Measurements from ENCODE around the gene SLC39A11.

Gene SLC39A11

GRCh38 chr17:72754513-72754912, 338.0 kb downstream of the SLC39A11 start:
- DNase-seq (ENCODE audit: low read depth in 2 of 2): no peak

DNA sequence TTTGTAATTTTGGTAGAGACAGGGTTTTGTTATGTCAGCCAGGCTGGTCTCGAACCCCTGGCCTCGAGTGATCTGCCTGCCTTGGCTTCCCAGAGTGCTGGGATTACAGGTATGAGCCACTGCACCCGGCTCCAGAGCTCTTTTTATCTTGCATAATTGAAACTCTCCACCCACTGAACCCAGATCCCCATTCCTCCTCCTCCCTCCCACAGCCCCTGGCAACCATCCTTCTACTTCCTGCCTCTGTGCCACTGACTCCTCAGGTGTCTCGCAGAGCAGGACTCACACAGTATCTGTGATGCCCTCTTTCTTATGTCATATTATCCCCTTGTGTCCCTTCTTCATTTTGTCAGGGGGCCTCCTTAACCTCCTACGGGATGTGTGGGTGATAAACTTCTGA, 340.7 kb downstream of the SLC39A11 start:
- DNase-seq (ENCODE audit: low read depth in 2 of 2): no peak

DNA sequence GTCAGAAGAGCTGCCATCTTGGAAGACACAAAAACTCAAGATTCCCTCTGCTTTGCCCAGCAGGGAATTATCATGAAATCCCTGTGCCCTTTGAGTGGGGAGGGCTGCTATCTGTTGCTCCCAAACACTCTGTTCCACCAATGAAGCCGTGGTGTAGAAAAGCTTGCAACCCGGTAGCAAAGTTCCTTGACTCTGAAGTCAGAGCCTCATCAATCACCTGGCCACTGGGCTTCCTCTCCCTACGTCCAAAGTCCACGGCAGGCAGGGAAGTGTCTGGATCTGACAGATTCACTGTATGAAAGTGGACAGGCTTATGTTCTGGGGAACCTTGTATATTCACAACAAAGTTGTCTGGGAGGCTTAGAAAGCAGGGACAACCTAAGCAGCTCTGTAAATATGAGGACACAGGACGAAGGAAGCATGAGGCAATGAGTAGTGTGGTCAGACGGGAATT, 343.3 kb downstream of the SLC39A11 start:
- DNase-seq (ENCODE audit: low read depth in 2 of 2): no peak

DNA sequence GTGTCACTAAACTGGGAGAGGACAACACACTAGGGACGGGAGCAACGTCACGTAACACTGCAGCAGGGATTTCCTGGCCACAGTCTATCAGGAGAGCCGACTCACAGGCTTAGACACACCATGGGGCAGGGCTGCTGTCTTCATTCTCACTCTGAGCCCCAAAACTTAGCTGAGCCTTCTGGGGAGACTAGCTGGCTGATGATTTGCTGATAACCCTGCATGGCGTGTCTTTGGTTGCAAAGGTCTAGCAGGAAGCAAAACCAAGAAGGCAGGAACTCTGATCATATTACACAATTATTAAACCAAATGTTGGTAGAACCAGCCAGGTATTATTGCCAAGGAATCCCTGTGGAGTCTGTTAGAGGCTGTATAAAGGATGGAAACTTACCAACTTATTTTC, 345.0 kb downstream of the SLC39A11 start:
- DNase-seq (ENCODE audit: low read depth in 2 of 2): no peak

DNA sequence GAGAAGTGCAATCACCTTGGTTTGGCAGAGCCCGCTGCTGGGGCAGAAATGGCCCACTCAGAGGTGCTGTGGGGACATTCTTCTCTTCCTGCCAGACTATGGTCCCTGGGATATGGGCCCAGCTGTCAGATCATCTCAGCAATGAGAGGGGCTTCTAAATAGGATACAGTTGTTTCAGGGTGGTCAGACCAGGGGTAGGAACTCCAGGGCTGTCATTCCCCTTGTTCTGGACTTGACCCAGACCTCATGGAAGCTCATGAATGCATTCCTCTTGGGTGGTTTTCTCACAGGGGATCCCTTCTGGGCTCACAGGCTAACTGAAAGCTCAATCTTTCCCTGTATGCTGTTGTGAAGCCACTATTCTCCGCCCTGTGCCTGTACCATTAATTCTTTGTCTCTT, 347.2 kb downstream of the SLC39A11 start:
- DNase-seq (ENCODE audit: low read depth in 2 of 2): no peak

- no peak for DNase-seq (ENCODE audit: low read depth in 2 of 2)
These were observed 349.4 kb downstream of the SLC39A11 start for GRCh38 chr17:72743037-72743467.

DNA sequence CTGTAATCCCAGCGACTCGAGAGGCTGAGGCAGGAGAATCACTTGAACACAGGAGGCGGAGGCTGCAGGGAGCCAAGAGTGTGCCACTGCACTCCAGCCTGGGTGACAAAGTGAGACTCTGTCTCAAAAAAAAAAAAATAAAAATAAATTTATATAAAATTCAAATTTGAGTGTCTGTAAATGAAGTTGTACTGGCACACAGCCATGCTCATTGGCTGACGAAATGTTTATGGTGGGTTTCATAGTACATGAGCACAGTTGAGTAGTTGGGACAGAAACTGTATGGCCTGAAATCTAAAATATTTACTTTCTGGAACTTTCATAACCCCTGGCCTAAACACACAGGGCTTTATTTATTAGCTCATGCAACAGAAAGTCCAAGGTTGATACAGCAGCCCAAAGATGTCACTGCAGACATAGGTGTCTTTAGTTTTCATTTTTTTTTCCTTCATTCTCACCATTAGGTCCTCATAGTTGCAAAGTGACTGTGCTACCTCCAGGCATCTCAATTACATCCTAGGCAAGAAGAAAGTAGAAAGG, 355.3 kb downstream of the SLC39A11 start:
- no peak for DNase-seq (ENCODE audit: low read depth in 2 of 2)

DNA sequence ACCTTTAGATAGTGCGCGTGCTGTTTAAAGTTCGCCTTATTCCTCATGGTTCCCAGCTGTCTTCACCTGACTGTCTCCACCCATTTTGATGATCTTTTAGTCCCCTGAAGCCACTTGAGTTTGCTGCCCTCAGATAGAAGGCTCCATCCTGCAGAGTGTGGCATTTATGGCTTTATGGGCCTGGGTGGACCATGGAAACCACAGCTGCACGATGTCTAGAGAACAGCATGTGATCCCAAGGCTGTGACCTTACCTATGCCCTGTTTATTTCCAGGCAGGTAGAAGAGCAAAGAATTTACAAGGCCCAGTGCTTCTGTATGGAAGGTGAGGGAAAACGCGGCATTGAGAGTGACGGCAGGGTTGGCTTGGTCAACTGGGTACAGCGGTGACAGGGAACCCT, 356.9 kb downstream of the SLC39A11 start:
- no peak for DNase-seq (ENCODE audit: low read depth in 2 of 2)

- no peak for DNase-seq (ENCODE audit: low read depth in 2 of 2)
These were observed 357.4 kb downstream of the SLC39A11 start for GRCh38 chr17:72735048-72735447.

DNA sequence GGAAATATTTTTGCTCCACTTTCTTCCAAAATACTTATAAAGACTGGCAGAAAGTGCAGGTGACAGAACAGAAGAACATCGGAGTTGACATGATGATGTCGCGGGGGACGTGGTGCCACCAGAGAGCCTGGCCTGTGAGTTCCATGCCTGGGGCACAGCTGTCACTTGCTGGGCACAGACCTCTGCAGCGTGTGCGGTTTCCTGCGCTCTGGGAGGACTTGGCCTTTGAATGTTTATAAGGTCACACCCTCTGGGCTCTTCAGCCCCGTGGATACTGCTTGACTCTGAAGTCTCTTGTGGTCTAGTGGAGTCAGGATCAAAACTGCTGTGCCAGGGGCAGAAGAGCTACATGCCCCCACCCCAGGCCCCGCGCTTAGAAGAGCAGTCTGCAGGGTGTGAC, 357.9 kb downstream of the SLC39A11 start:
- no peak for DNase-seq (ENCODE audit: low read depth in 2 of 2)

- no peak for DNase-seq (ENCODE audit: low read depth in 2 of 2)
These were observed 358.7 kb downstream of the SLC39A11 start for GRCh38 chr17:72733619-72734282.

- DNase-seq (ENCODE audit: low read depth in 2 of 2): no peak
These were observed 359.4 kb downstream of the SLC39A11 start for GRCh38 chr17:72732893-72733618.

DNA sequence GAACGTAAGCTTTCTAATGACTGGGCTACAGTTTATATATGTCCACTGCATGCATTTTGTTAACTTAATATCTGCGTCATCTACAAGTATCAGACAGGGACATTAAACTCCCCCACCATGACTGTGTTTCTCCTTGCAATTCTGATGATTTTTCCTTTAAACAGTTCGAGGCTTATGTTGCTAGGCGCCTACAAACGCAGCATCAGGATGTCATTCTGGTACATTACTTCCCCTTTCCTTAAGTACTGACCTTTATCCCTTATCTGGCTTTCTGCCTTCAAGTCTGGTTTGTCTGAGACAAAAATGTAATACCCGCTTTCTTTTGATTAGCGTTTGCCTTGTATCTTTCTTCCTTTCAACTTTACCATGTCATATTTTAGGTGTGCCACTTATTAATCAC, 362.4 kb downstream of the SLC39A11 start:
- no peak for DNase-seq (ENCODE audit: low read depth in 2 of 2)

DNA sequence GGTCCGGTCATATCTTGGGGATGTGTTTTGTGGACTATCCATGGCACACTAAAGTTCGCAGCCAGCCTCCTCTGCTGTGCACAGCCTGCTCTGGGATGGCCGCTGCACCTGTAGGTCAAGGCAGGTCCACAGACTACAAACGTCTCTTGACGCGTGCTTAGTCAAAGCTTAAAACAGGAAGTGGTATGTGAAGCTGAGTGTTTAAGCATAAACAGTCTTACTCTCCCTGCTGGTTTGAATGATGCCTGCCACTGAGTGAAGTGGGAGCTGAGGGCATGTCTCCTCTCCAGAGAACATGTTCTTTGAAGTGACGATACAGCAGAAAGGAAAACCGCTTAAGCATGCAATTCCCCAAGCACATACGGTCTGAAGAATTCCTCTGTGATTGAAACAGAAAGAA, 365.6 kb downstream of the SLC39A11 start:
- no peak for DNase-seq (ENCODE audit: low read depth in 2 of 2)

GRCh38 chr17:72725433-72726068, 366.9 kb downstream of the SLC39A11 start:
- no peak for DNase-seq (ENCODE audit: low read depth in 2 of 2)

GRCh38 chr17:72724267-72724666, 368.2 kb downstream of the SLC39A11 start:
- no peak for DNase-seq (ENCODE audit: low read depth in 2 of 2)

- DNase-seq (ENCODE audit: low read depth in 2 of 2): no peak
These were observed 368.8 kb downstream of the SLC39A11 start for GRCh38 chr17:72723711-72724110.

DNA sequence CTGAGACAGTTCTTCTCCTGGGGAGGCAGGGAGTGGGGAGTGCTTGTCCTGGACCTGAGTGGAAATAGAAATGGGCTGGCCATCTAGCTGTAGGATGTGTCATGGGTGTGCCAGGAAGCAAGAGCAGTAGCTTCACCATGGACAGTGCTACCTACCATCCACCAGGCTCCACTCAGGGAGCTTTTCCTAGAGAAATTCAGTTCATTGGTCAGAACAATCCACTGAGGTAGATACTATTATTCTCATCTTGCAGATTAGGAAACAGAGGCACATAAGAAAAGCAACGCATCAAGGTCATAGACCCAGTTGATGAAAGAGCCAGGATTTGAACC, 372.0 kb downstream of the SLC39A11 start:
- DNase-seq (ENCODE audit: low read depth in 2 of 2): no peak

GRCh38 chr17:72719578-72720493, 372.7 kb downstream of the SLC39A11 start:
- no peak for DNase-seq (ENCODE audit: low read depth in 2 of 2)

- no peak for DNase-seq (ENCODE audit: low read depth in 2 of 2)
These were observed 373.3 kb downstream of the SLC39A11 start for GRCh38 chr17:72719206-72719577.

- DNase-seq (ENCODE audit: low read depth in 2 of 2): no peak
These were observed 374.8 kb downstream of the SLC39A11 start for GRCh38 chr17:72717676-72718075.

- no peak for DNase-seq (ENCODE audit: low read depth in 2 of 2)
These were observed 375.2 kb downstream of the SLC39A11 start for GRCh38 chr17:72717276-72717675.
